Bone marrow (tissue), 2 donors: Measurements from ENCODE around the gene FAM25A.
"Not testable (repeated sequence)": the region's sequence is repeated elsewhere in the genome, so short reads cannot be mapped to it uniquely, and the experiment has no call there.

Source experiments
- DNase-seq, 2 donors: peaks; one replicate each; lab custom pipeline; 2025; lab: John Stamatoyannopoulos, UW

FAM25A gene

DNA sequence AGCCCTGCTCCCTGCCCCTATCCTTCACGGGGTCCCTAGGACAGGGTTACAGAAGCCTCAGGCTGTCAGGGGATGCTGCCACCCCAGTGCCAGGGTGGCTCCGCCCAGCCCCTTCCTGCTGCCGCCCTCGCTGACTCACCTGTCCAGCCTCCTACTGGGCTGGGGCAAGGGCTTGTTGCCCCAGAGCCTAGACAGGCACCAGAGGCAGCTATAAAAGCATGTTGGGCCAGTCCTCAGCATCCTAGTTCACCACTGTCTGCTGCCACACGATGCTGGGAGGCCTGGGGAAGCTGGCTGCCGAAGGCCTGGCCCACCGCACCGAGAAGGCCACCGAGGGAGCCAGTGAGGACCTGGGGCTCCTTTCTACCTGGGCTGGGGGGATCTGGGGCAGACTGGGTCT lies at the start of gene FAM25A:
Gene FAM25A, plus strand, starts transcription at position 239 of the 400 bp plus-strand sequence. Its CDS starts 31 bp downstream, at position 270.
- not testable (repeated sequence) for DNase-seq

DNA sequence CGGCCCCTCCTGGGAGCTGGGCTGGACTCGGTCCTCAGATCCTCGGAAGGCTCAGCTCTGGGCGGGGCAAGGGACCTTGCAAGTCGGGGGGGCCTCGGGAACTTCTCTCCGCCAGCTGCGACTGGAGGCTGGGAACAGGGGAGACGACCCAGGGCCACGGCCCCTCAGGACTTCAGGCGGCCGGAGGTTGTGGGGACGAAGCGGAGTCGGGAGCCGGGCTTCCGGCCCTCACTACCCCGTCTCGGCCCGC lies 49.2 kb upstream of the FAM25A start:
- no peak for DNase-seq

DNA sequence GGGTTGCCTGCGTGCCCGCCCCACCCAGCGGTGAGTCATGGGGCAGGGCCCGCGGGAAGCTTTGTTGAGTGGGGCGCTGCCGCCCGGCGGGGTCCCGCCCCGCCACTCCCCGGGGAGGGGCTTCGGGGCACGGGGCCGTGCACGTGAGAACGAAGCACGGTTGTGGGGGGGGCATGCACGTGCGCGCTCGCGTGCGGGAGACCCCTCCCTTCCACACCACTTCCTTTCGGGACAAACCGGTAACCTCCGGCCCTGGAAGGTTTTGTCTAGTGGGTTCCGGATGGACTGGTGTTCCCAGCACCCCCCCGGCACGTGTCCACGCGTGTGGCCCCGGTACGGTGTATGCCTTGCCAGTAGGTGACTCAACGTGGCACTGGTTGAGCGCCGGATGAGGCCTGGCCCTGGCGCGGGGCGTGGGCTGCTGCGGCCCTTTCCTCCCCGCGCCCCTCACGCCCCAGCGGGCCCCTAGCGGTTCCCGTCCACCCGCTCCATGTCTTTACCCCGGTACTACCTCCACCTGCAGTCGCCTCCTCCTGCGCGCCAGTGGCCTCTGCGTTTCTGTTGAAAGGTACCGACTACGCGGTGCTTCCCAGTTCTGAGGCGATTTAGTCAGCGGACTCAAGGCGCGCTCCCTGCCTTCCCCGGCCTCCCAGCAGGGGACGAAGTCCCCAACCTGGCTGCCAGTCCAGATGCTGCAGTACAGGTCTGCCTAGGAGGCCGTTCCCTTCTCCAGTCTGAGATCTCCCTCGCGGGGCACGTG lies 48.7 kb upstream of the FAM25A start:
- peak; percentile 9 to 85 for DNase-seq

DNA sequence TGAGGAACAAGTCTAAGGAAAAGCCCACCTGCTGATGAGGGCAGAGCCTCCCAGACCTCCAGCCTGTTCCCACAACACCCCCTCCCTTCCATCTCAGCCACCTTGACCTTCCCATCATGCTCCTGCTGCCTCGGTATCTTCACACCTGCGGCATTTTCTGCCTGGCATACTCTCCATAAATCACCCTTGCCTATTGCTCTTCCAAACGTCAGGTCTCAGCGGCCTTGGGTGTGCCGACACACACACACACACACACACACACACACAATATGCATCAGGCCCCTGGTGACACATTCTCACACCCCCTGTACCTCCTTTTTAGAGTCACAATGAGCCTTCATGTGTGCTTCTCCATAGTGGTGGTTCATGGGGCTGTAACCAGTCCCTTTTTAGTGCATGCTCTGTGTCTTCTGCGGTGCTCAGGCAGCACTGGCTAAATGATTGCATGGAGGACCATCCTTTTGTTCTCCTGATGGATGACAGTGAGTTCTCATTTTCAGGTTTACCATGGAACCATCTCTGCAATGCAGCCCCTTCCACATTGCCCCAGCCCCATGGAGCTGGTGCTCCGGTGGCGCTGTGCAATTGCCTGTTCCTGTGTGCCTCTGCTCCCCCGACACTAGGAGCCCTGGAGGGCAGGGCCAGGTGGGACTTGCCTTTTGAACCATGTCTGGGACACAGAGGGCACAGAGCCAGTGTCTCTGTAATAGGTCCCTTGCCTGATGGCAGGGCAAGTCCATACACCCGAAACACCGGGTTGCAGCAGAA lies 47.3 kb upstream of the FAM25A start:
- no peak for DNase-seq

DNA sequence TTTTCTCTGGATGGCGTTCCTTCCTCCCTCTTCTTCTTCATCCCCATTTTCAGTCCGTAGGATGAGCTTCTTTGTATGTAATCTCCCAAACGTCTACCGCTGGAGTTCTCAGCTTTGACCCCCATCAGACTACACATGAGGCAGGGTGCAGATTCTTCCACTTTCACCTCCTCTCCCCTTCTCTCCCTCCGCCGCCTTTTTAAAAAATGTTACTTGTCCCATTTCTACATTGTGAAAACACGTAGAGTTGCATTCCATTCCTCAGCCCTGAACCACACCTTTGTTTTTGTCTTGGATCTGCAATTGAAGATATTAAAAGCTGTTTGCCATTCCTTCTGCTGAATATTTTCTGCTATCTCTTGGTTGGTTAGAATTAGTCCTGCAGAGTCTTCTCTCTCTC lies 45.6 kb upstream of the FAM25A start:
- no peak for DNase-seq

DNA sequence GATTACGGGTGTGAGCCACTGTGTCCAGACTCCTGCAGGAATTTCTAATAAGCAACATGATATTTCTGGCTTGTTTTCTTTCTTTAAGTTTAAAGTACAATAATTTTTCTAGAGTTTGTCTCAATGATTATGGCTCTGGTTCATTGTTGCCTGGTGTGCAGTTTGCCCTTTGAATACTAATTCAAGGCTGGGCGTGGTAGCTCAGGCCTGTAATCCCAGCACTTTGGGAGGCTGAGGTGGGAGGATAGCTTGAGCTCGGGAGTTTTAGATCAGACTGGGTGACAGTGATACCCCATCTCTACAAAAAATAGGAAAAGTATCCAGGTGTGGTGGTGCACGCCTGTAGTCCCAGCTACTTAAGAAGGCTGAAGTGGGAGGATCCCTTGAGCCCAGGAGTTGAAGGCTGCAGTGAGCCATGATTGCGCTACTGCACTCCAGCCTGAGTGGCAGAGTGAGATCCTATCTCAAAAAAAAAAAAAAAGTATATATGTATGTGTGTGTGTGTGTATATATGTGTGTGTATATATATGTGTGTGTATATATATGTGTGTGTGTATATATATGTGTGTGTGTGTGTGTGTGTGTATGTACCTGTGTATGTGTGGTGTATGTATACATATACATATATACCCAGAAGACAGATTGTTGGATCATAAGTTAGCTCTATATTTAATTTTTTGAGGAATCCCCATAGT lies 43.6 kb upstream of the FAM25A start:
- no peak for DNase-seq

DNA sequence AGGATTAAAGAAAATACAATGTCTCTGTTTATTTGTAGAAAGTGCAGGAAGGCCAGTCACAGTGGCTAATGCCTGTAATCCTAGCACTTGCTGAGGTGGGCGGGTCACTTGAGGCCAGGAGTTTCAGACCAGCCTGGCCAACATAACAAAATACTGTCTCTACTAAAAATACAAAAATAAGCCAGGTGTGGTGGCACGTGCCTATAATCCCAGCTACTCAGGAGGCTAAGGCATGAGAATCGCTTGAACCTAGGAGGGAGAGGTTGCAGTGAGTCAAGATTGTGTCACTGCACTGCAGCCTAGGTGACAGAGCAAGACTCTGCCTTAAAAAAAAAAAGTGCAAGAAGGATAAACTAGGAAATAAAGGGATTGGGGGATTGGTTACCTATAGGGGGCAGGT lies 41.6 kb upstream of the FAM25A start:
- not testable (repeated sequence) for DNase-seq

DNA sequence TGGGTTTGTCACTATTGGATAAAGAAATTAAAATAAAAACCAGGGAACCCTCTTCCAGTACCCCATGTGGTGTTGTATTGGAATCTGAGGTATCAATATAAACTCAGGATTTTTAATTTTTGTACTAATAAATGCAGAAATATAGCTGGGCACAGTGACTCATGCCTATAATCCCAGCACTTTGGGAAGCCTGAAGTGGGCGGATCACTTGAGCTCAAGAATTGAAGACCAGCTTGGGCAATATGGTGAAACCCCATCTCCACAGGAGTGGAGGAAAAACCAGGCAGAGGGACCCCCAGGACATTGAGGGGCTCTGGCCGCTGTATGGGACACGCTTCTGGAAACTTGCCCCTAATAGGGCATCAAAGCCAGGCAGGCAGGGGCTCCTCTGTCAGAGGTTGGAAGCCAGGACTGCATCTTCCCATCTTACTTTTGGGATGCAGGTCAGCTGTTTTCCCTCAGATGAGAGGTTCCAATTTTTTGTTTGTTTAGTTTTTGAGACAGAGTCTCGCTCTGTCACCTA lies 40.7 kb upstream of the FAM25A start:
- no peak for DNase-seq

DNA sequence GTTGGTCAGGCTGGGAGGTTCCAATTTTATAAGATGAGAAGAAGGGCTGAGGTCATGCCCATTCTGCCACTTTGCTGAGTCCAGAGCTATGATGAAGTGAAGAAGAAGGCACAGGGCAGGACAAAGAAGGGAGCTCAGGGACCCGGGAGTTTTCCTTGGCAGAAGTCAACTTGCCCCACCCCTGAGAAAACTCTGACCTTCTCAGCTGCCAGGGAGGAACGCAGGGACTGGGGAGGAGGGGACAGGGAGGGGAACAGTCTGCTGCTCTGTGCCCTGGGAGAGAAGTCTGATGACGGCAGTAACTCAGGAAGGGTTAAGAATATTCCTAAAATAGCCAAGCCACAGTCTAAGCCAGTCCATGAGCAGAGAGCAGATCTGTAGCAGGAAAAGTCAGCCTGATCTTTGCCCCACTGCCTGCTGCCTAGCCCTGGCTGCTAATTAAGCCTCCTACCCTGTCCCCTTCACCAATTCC lies 40.1 kb upstream of the FAM25A start:
- DNase-seq: no peak

DNA sequence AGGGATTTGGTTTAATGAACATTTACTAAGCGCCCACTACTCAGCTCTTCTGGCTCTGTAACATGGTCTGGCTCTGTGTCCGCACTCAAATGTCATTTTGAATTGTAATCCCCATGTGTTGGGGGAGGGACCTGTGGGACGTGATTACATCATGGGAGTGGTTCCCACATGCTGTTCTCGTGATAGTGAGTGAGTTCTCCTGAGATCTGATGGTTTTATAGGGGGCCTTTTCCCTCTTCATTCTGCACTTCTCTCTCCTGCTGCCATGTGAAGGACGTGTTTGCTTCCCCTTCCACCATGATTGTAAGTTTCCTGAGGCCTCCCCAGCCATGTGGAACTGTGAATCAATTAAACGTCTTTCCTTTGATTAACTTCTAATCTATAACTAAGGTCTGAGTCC lies 39.1 kb upstream of the FAM25A start:
- DNase-seq: not testable (repeated sequence)

DNA sequence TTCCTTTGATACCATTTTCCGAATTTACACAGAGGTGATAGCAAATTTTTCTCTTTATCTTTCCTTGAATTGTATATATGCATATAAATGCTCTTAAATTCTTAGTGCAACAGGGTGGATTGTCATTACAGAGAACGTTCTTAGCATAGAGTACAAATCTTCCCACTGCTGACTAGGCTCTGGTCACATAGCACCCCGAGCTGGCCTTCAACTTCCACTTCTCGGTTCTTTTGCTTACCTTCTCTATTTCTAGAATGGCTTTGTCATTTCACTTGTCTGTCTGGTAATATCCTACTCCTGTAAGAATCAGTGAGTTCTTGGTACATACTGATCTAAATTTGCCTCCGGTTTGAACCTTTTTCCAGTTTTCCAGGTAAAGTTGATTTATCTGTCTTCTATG lies 38.4 kb upstream of the FAM25A start:
- no peak for DNase-seq

DNA sequence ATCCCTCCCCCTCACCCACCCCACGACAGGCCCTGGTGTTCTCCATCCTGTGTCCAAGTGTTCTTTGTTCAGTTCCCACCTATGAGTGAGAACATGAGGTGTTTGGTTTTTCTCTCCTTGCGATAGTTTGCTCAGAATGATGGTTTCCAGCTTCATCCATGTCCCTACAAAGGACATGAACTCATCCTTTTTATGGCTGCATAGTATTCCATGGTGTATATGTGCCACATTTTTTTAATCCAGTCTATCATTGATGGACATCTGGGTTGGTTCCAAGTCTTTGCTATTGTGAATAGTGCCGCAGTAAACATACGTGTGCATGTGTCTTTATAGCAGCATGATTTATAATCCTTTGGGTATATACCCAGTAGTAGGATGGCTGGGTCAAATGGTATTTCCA lies 35.6 kb upstream of the FAM25A start:
- DNase-seq: not testable (repeated sequence)

DNA sequence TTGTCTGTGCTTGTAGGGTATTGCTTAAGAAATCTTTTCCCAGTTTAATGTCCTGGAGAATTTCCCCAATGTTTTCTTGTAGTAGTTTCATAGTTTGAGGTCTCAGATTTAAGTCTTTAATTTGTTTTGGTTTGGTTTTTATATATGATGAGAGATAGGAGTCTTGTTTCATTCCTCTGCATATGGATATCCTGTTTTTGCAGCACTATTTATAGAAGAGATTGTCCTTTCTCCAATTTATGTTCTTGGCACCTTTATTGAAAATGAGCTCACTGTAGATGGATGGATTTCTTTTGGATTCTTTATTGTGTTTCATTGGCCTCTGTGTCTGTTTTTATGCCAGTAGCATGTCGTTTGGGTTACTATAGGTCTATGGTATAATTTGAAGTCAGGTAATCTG lies 31.6 kb upstream of the FAM25A start:
- DNase-seq: no peak

DNA sequence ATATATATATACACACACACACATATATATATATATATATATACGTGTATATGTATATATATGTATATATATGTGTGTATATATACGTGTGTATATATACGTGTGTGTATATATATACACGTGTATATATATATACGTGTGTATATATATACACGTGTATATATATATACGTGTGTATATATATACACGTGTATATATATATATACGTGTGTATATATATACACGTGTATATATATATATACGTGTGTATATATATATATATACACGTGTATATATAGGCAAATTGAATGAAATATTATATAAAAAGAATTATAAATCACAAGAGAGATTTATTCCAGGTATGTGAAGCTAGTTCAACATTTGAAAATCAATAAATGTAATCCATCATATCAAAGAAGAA lies 28.7 kb upstream of the FAM25A start:
- not testable (repeated sequence) for DNase-seq

DNA sequence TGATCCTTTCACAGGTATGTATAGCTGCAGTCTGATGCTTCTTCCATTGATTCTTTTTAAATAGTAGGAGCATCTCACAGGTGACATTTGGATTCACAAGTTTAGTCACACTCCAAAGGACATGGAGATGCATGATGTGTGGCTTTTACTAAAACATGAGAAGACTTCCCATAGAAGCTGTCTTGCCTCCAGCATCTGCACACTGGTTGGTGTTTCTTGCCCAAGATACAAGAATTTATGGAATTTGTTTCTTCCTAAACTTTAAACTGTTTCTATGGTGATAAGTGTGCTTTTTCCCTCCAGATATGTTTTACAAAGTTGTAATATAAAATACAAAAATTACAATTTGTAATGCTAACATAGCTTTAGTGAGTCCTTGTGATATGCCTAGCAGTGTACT lies 27.6 kb upstream of the FAM25A start:
- no peak for DNase-seq

DNA sequence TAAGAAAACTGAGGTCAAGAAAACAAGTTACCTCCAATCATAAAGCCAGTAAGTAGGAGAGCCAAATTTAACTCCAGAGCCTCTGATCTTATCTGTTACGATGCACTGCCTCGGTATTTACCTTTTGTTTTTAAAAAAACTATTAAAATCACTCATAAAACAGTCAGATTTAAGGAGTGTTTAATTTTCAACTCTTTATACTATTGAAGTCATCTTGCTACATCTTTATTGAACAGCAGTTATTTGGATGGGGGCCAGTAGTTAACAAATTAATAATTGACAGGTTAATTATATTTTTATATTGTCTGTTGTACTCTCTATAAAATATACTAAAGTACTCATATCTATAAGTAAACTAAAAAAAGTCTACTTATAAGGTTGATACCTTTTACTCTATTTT lies 27.2 kb upstream of the FAM25A start:
- DNase-seq: no peak

DNA sequence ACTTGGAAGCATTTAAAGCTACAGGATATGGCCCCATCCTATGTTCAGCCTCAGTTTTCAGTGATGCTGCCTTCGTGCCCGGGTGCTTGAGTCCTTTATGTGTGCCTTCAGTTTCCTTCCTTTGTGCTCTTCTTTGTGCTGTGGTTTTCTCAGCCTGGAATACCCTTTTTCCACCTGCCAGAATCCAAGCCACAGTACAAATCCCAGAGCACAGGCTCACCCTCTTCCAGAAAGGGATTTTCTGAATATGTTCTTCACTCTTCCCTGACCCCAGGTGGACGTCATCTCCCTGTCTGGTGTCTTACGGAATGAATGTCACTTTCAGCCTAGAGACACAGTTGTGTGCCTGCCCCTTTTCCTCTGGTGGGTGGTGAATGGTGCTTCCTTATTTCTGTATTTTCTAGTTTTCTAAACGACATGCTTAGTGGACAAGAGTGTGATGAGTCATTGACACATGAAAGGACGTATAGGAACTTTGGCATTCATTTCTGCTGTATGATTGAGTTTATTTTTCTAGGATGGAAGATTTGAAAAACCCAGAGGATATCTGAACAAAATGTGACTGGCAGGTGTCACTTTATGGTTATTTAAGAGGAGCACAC lies 20.2 kb upstream of the FAM25A start:
- peak in 1 of 2 donors; percentile 27 for DNase-seq

DNA sequence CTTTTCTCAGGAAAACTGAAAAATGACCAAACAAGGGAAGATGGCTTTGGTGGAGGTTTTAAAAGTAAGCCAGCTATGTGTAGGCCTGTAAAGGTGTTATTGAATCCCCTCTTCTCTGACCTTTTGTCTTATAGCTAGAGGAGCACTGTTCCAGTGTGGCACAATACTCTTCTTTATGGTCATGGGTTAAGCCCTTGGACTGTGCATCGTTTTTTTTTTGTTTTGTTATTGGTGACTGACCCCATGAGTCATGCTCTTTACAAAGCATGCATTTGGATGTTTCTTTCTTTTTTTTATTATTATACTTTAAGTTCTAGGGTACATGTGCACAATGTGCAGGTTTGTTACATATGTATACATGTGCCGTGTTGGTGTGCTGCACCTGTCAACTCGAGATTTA lies 19.6 kb upstream of the FAM25A start:
- no peak for DNase-seq

DNA sequence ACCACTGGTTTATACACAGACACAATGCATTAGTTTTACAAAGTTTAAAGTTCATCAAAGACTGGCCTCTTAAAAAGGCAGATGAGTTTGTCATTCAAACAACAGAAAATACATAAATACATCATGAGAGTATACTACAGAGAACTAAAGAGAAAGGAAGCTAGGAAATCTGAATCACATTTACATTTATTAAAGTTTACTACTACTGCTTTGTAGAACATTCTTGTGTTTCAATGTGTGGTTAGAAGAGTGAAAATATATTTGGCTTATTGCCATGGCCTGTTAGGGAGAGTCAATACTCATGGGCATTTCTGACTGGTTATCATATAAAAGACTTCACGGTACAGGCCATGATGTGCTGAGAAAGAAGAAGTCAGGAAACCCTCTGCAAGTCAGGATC lies 13.0 kb upstream of the FAM25A start:
- not testable (repeated sequence) for DNase-seq

DNA sequence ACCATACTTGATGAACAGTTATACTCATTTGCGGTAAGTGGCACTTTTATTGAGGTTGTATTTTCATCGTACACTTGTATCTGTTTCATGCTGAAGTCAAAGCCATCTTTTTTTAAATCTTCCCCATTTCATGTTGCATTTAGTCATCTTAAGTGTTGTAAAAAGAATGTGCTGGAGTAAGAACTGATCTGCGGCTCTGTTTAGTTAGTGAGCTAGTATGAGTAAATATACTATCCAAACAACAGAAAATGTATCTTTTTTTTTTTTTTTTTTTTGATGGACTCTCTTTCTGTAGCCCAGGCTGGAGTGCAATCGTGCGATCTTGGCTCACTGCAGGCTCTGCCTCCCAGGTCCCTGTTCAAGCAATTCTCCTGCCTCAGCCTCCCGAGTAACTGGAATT lies 12.4 kb upstream of the FAM25A start:
- not testable (repeated sequence) for DNase-seq

DNA sequence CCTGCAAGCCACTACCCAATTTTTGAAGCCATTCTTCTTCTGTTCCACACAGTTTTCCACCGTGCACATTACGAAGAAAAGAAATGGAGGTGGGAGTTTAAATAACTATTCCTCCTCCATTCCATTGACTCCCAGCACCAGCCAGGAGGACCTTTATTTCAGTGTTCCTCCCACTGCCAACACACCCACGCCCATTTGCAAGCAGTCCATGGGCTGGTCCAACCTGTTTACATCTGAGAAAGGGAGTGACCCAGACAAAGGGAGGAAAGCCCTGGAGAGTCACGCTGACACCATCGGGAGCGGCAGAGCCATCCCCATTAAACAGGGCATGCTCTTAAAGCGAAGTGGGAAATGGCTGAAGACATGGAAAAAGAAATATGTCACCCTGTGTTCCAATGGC lies 11.8 kb upstream of the FAM25A start:
- not testable (repeated sequence) for DNase-seq

DNA sequence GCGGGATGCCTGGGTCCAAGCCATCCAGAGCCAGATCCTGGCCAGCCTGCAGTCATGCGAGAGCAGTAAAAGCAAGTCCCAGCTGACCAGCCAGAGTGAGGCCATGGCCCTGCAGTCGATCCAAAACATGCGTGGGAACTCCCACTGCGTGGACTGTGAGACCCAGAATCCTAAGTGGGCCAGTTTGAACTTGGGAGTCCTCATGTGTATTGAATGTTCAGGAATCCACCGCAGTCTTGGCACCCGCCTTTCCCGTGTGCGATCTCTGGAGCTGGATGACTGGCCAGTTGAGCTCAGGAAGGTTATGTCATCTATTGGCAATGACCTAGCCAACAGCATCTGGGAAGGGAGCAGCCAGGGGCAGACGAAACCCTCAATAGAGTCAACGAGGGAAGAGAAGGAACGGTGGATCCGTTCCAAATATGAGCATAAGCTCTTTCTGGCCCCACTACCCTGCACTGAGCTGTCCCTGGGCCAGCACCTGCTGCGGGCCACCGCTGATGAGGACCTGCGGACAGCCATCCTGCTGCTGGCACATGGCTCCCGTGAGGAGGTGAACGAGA lies 10.9 kb upstream of the FAM25A start:
- DNase-seq: not testable (repeated sequence)
